A375 (cell line): ENCODE data around the gene AQP1. TPM values are rescaled to one million over a fixed set of nuclear protein-coding genes. Genes with fewer than 3 reads are reported as not detected.

ENCODE experiments used
- total RNA-seq: library from RNA; depleted of rRNA; stranded (reverse); fragments of >200 nt; shearing (Covaris generic); gene quantifications from 2 replicates; pipeline ENCODE4 v1.2.3, GENCODE V29; 2014; rRNA removed

Gene AQP1
- total RNA-seq, result 1.2 TPM in 2 replicates

DNA sequence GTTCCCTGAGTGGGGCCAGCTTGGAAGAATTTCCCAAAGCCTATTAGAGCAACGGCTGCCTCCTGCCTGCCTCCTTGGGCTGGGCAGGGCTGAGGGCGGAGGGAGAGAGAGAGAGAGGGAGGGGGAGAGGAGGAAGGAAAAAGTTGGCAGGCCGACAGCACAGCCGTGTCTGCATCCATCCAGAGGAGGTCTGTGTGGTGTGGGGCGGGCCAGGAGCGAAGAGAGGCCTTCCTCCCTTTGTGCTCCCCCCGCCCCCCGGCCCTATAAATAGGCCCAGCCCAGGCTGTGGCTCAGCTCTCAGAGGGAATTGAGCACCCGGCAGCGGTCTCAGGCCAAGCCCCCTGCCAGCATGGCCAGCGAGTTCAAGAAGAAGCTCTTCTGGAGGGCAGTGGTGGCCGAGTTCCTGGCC, at the start of gene AQP1:
AQP1 (plus strand) TSS at position 293 of the 409 bp plus-strand sequence; CDS start at position 350, 57 bp downstream.

GRCh38 chr7:30963842-30964241, 52.2 kb downstream of the AQP1 start, which contains the start of gene GHRHR:
Gene GHRHR, plus strand, starts transcription at chr7:30963953. Its CDS starts 116 bp downstream, at chr7:30964069.

Other genes starting within 250 kb of the AQP1 start
- gene CRHR2, start 229.4 kb upstream of the AQP1 start, total RNA-seq, result not detected in 2 replicates
- 0.11 and 0.42 TPM in 2 replicates for gene INMT, start 159.7 kb upstream of the AQP1 start, total RNA-seq
- 12.3 and 14.1 TPM in 2 replicates for gene MINDY4, start 140.4 kb upstream of the AQP1 start, total RNA-seq
- not detected in 2 replicates for gene GHRHR, start 52.1 kb downstream of the AQP1 start, total RNA-seq
- not detected in 2 replicates for gene ADCYAP1R1, start 140.5 kb downstream of the AQP1 start, total RNA-seq